Fibroblast of gingiva (primary cell): ENCODE data around the gene DOCK11.
A peak's percentile ranks its signal among the peaks of the same experiment; 100 is the strongest.

ENCODE experiments used
- DNase-seq: peaks from one replicate; pipeline ENCODE4 v3.0.0-alpha.2; 2011; ENCODE audit warnings: low read depth

Gene DOCK11

GRCh38 chrX:118502161-118502789, 6.7 kb downstream of the DOCK11 start:
- no peak for DNase-seq

GRCh38 chrX:118503260-118504041, 7.8 kb downstream of the DOCK11 start:
- DNase-seq, result no peak

- no peak for DNase-seq
Observed at GRCh38 chrX:118504581-118504980, 9.0 kb downstream of the DOCK11 start.

- no peak for DNase-seq
Observed at GRCh38 chrX:118506805-118507480, 11.3 kb downstream of the DOCK11 start.

- peak; percentile 34 for DNase-seq
Observed at GRCh38 chrX:118507766-118508165, 12.2 kb downstream of the DOCK11 start.

GRCh38 chrX:118508221-118508620, 12.6 kb downstream of the DOCK11 start:
- no peak for DNase-seq

GRCh38 chrX:118508635-118509034, 13.0 kb downstream of the DOCK11 start:
- no peak for DNase-seq

- DNase-seq, result no peak
Observed at GRCh38 chrX:118510111-118510510, 14.5 kb downstream of the DOCK11 start.

GRCh38 chrX:118513120-118513898, 17.7 kb downstream of the DOCK11 start:
- no peak for DNase-seq

- DNase-seq, result peak; percentile 77
Observed at GRCh38 chrX:118519411-118520215, 24.0 kb downstream of the DOCK11 start.

- peak; percentile 77 for DNase-seq
Observed at GRCh38 chrX:118520216-118521206, 24.9 kb downstream of the DOCK11 start.

- DNase-seq, result peak; percentile 83
Observed at GRCh38 chrX:118521435-118521834, 25.8 kb downstream of the DOCK11 start.

GRCh38 chrX:118522230-118522926, 26.8 kb downstream of the DOCK11 start:
- DNase-seq, result no peak

- no peak for DNase-seq
Observed at GRCh38 chrX:118523920-118524319, 28.3 kb downstream of the DOCK11 start.

GRCh38 chrX:118524344-118524743, 28.7 kb downstream of the DOCK11 start:
- DNase-seq, result no peak

GRCh38 chrX:118525174-118525730, 29.6 kb downstream of the DOCK11 start:
- DNase-seq, result no peak

GRCh38 chrX:118526149-118526548, 30.5 kb downstream of the DOCK11 start:
- no peak for DNase-seq

- DNase-seq, result no peak
Observed at GRCh38 chrX:118528071-118528737, 32.6 kb downstream of the DOCK11 start.
